ENCODE results near the gene SLC28A3.

The SLC28A3 gene

DNA sequence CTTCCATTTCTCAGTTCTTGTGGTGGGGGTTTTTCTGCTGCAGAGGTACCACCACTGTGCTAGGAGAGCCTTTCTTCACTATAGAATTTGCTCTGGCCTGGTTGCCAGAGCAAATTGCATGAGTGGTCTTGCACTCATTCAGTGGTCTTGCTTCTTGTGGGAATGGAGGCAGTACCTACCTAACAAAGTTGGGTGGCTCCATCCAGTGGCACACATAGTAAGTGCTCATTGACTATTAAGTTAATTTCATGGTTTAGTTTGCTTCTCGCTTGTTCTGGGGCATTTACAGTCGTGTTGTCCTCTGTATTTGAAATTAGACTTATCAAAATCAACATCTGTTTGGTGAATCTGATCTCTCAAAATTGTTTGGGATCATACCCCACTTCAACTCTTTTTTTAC lies 23.0 kb downstream of the SLC28A3 start:
- TF ChIP-seq ZNF8 (CRISPR knock-in tag; IDR thresholded peaks at IDR 0.05) (no peak), CSDC2 (CRISPR knock-in tag; IDR thresholded peaks at IDR 0.05) (no peak), ZFP3 (CRISPR knock-in tag; IDR thresholded peaks at IDR 0.05) (no peak), ZFP30 (CRISPR knock-in tag; IDR thresholded peaks at IDR 0.05) (no peak), TCF4 (CRISPR knock-in tag; IDR thresholded peaks at IDR 0.05; ENCODE audit: borderline replicate concordance) (no peak), ESRRG (CRISPR knock-in tag; IDR thresholded peaks at IDR 0.05) (no peak), GLIS3 (CRISPR knock-in tag; IDR thresholded peaks at IDR 0.05) (no peak), ZNF70 (CRISPR knock-in tag; IDR thresholded peaks at IDR 0.05) (no peak), SNAI2 (CRISPR knock-in tag; IDR thresholded peaks at IDR 0.05) (no peak)
- TF ChIP-seq, protein P1, sequence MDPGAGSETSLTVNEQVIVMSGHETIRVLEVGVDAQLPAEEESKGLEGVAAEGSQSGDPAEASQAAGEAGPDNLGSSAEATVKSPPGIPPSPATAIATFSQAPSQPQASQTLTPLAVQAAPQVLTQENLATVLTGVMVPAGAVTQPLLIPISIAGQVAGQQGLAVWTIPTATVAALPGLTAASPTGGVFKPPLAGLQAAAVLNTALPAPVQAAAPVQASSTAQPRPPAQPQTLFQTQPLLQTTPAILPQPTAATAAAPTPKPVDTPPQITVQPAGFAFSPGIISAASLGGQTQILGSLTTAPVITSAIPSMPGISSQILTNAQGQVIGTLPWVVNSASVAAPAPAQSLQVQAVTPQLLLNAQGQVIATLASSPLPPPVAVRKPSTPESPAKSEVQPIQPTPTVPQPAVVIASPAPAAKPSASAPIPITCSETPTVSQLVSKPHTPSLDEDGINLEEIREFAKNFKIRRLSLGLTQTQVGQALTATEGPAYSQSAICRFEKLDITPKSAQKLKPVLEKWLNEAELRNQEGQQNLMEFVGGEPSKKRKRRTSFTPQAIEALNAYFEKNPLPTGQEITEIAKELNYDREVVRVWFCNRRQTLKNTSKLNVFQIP (CRISPR knock-in tag; IDR thresholded peaks at IDR 0.05; ENCODE audit: borderline replicate concordance, low read depth) = no peak
- TF ChIP-seq, protein P2, sequence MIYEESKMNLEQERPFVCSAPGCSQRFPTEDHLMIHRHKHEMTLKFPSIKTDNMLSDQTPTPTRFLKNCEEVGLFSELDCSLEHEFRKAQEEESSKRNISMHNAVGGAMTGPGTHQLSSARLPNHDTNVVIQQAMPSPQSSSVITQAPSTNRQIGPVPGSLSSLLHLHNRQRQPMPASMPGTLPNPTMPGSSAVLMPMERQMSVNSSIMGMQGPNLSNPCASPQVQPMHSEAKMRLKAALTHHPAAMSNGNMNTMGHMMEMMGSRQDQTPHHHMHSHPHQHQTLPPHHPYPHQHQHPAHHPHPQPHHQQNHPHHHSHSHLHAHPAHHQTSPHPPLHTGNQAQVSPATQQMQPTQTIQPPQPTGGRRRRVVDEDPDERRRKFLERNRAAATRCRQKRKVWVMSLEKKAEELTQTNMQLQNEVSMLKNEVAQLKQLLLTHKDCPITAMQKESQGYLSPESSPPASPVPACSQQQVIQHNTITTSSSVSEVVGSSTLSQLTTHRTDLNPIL (CRISPR knock-in tag; IDR thresholded peaks at IDR 0.05; ENCODE audit: low read depth) = no peak
- no peak for ATAC-seq

DNA sequence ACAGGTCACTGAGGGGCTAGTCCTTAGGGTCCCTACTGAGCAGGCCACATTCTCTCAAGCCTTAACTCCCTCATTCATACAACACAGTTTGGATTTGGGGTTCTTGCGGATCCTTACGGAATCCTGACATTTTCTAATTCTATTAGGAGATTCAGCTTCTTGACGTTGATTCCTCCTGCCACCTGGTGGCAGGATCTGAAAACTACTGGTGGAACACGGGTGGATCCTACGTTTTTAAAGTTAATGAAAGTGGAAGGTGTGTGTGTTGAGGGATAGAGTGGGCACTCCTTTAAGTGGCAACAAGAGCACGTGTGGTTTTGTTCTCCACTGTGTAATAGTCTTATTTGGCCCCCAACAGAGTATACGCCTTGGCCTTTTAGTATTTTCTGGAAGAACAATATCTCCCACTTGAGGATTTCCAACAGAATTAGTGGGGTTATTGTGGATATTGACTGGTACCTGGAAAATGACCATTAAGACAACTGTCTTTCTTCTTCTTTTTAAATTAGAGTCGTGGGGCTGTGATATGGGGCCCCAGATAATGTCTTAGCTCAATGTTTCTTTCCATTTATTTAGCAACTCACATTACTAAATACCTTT lies 25.2 kb downstream of the SLC28A3 start:
- TF ChIP-seq, protein P3, sequence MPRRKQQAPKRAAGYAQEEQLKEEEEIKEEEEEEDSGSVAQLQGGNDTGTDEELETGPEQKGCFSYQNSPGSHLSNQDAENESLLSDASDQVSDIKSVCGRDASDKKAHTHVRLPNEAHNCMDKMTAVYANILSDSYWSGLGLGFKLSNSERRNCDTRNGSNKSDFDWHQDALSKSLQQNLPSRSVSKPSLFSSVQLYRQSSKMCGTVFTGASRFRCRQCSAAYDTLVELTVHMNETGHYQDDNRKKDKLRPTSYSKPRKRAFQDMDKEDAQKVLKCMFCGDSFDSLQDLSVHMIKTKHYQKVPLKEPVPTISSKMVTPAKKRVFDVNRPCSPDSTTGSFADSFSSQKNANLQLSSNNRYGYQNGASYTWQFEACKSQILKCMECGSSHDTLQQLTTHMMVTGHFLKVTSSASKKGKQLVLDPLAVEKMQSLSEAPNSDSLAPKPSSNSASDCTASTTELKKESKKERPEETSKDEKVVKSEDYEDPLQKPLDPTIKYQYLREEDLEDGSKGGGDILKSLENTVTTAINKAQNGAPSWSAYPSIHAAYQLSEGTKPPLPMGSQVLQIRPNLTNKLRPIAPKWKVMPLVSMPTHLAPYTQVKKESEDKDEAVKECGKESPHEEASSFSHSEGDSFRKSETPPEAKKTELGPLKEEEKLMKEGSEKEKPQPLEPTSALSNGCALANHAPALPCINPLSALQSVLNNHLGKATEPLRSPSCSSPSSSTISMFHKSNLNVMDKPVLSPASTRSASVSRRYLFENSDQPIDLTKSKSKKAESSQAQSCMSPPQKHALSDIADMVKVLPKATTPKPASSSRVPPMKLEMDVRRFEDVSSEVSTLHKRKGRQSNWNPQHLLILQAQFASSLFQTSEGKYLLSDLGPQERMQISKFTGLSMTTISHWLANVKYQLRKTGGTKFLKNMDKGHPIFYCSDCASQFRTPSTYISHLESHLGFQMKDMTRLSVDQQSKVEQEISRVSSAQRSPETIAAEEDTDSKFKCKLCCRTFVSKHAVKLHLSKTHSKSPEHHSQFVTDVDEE (CRISPR knock-in tag; IDR thresholded peaks at IDR 0.05) = no peak
- no peak for TF ChIP-seq ZNF70 (CRISPR knock-in tag; IDR thresholded peaks at IDR 0.05)
- peak; percentile 93 for ATAC-seq

- no peak for TF ChIP-seq PPARA (CRISPR knock-in tag; IDR thresholded peaks at IDR 0.05; ENCODE audit: borderline replicate concordance)
- no peak for TF ChIP-seq ZC3H10 (CRISPR knock-in tag; IDR thresholded peaks at IDR 0.05)
- no peak for TF ChIP-seq OSR1 (CRISPR knock-in tag; IDR thresholded peaks at IDR 0.05)
- TF ChIP-seq SNAI2 (CRISPR knock-in tag; IDR thresholded peaks at IDR 0.05) = no peak
- TF ChIP-seq, protein P2 (CRISPR knock-in tag; IDR thresholded peaks at IDR 0.05; ENCODE audit: low read depth) = no peak
- no peak for TF ChIP-seq CSDC2 (CRISPR knock-in tag; IDR thresholded peaks at IDR 0.05)
- TF ChIP-seq, protein P3 (CRISPR knock-in tag; IDR thresholded peaks at IDR 0.05) = no peak
- no peak for TF ChIP-seq ZNF565 (CRISPR knock-in tag; conservative IDR thresholded peaks at IDR 0.05; ENCODE audit: low read depth)
- no peak for TF ChIP-seq CSRNP3 (CRISPR knock-in tag; IDR thresholded peaks at IDR 0.05)
- TF ChIP-seq PATZ1 (CRISPR knock-in tag; IDR thresholded peaks at IDR 0.05; ENCODE audit: borderline replicate concordance) = no peak
- no peak for TF ChIP-seq ZFP30 (CRISPR knock-in tag; IDR thresholded peaks at IDR 0.05)
- TF ChIP-seq BACH2 (CRISPR knock-in tag; IDR thresholded peaks at IDR 0.05; ENCODE audit: borderline replicate concordance) = no peak
- ATAC-seq = no peak
Measured at GRCh38 chr9:84314306-84314705, 26.3 kb downstream of the SLC28A3 start.
